Activated CD8-positive, alpha-beta T cell treated with anti-CD3 and anti-CD28 coated beads, Interleukin-2, amount 10 ng/mL, durations not matched to agents 7 days and 5 days (primary cell): ENCODE results near the gene IL17RD. TPM values are rescaled to one million over a fixed set of nuclear protein-coding genes. Genes with fewer than 3 reads are reported as not detected.

Experiments
- ATAC-seq: fragments of 150-1000 bp; cut with Tn5 transposase; one replicate; pipeline ENCODE4 v1.10.0; 2021; ENCODE audit warnings: moderate library complexity
- CTCF ChIA-PET: fragments of 350-600 bp; sonication (Branson Sonifier 250); formaldehyde crosslinking; loops from one replicate; lab custom pipeline; 2021; ENCODE audit warnings: antibody characterized with exemption; lab: Charles Lee
- POLR2A ChIA-PET: fragments of 350-600 bp; sonication (Branson Sonifier 250); formaldehyde crosslinking; loops from one replicate; lab custom pipeline; 2021; ENCODE audit warnings: antibody characterized with exemption; lab: Charles Lee
- DNase-seq: peaks from one replicate; pipeline ENCODE4 v3.0.0-alpha.2; 2020
- H3K27ac Mint-ChIP-seq: one replicate; pipeline ENCODE4 v1.8.0; 2021; ENCODE audit warnings: mild to moderate bottlenecking, mixed read lengths
- H3K27me3 Mint-ChIP-seq: one replicate; pipeline ENCODE4 v1.8.0; 2021; ENCODE audit warnings: low read depth, mixed read lengths
- H3K36me3 Mint-ChIP-seq: one replicate; pipeline ENCODE4 v1.8.0; 2021; ENCODE audit warnings: low read depth, mixed read lengths
- H3K4me1 Mint-ChIP-seq: one replicate; pipeline ENCODE4 v1.8.0; 2021; ENCODE audit warnings: low read depth, mixed read lengths
- H3K4me3 Mint-ChIP-seq: one replicate; pipeline ENCODE4 v1.8.0; 2021; ENCODE audit warnings: mild to moderate bottlenecking, mixed read lengths
- H3K9me3 Mint-ChIP-seq: one replicate; pipeline ENCODE4 v1.8.0; 2022; ENCODE audit warnings: mixed read lengths; ENCODE audit not compliant: insufficient read depth
- total RNA-seq, 2 experiments: library from RNA; stranded (reverse); gene quantifications; one replicate each; pipeline ENCODE4 v1.2.3, GENCODE V29; 2021

The IL17RD gene
- total RNA-seq, 2 experiments from 2014 or later, result not detected

DNA sequence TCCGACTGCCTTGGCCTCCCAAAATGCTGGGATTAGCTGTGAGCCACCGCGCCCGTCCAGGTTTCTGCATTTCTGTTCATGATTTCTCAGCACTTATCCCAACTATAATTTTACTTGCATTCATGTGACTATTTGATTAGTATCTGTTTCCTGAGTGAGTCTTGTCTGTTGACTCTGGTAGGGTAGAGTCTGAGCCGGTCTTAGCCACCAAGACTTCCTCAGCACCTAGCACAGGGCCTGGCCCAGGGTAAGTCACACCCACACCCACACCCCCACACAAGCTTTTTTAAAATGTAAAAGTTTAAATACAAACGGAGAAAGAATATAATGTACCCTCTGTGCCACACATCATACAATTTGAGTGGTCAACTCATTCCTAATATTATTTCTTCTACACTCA is 107.8 kb downstream of the IL17RD start:
- ATAC-seq (no peak), DNase-seq (no peak)
- H3K4me3 Mint-ChIP-seq, result no peak overlapping the region
- peaks cover 5% of the 10 kb centered on the region for H3K4me1 Mint-ChIP-seq
- H3K27ac Mint-ChIP-seq, result no peak overlapping the region
- no peaks in the 10 kb centered on the region for H3K36me3 Mint-ChIP-seq
- H3K9me3 Mint-ChIP-seq, result no peaks in the 10 kb centered on the region
- no peaks in the 10 kb centered on the region for H3K27me3 Mint-ChIP-seq
- POLR2A ChIA-PET, result no interaction called here
- CTCF ChIA-PET, result no interaction called here

DNA sequence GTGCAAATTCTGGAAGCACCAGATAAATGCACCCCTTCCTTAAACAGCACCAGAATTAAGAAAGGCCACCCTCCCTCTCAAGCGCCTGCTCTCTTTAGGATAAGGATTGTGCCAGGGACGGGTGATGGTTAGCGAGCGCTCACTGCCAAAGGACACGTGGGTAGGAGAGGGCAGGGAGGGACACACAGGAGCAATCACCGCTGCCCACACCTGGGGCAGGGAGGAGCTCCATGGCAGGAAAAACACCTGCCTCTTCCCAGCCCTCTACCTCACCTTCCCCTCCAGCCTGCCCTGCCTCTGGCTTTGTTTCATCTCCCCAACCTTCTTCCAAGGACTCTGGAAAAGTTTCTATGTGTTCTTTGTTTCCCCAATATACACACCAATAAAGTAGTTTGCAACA is 112.0 kb downstream of the IL17RD start:
- ChIA-PET POLR2A (no interaction called here), CTCF (no interaction called here)
- H3K27ac Mint-ChIP-seq, result no peak overlapping the region
- H3K36me3 Mint-ChIP-seq, result no peaks in the 10 kb centered on the region
- H3K4me1 Mint-ChIP-seq, result no peaks in the 10 kb centered on the region
- H3K9me3 Mint-ChIP-seq, result no peaks in the 10 kb centered on the region
- peaks cover 8% of the 10 kb centered on the region for H3K27me3 Mint-ChIP-seq
- no peak for ATAC-seq
- no peak overlapping the region for H3K4me3 Mint-ChIP-seq
- DNase-seq, result no peak

DNA sequence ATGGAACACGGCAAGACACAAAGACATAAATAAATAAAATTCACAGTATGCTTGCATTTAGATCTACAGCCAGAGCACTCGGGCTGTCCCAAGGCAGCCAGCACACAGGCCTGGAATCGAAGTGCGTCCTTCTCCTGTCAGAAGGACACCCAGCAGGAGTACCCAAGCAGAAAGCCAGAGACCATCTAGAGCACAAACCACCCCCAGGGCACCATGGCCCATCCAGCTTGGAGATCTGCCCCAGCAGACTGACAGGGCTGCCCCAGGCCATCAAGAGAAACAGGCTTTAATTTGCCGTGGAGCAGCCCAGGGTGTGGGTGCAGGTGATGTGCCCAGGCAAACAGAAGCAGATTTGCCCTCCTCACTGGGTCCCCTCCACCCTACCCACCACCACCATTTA is 112.5 kb downstream of the IL17RD start:
- CTCF ChIA-PET, result no interaction called here
- no peaks in the 10 kb centered on the region for H3K36me3 Mint-ChIP-seq
- ATAC-seq (no peak), DNase-seq (no peak)
- no peak overlapping the region for H3K27ac Mint-ChIP-seq
- H3K27me3 Mint-ChIP-seq, result peaks cover 13% of the 10 kb centered on the region
- no peak overlapping the region for H3K4me3 Mint-ChIP-seq
- POLR2A ChIA-PET, result no interaction called here
- H3K4me1 Mint-ChIP-seq, result no peaks in the 10 kb centered on the region
- no peaks in the 10 kb centered on the region for H3K9me3 Mint-ChIP-seq

DNA sequence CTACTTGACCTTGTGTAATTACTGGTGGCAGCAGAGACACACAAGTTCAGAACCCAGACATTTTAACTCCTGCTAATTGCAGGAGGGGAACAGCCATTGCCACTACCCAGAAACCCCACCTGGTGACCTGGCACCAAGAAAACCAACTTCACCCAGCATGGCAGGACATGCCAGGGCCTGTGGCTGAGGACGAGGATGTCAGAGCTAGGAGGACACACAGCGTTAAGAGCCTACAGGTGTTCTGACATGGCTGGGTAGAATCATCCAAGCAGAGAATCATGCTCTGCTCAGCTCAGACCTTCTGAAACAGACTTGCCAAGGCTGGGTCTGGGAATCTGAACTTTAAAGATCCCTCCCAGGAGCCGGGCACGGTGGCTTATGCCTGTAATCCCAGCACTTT is 116.4 kb downstream of the IL17RD start:
- peaks cover 14% of the 10 kb centered on the region for H3K27me3 Mint-ChIP-seq
- ChIA-PET CTCF (no interaction called here), POLR2A (no interaction called here)
- no peak for DNase-seq
- no peak overlapping the region for H3K4me3 Mint-ChIP-seq
- no peak overlapping the region for H3K27ac Mint-ChIP-seq
- H3K36me3 Mint-ChIP-seq, result no peaks in the 10 kb centered on the region
- H3K9me3 Mint-ChIP-seq, result no peaks in the 10 kb centered on the region
- no peaks in the 10 kb centered on the region for H3K4me1 Mint-ChIP-seq
- ATAC-seq, result no peak

DNA sequence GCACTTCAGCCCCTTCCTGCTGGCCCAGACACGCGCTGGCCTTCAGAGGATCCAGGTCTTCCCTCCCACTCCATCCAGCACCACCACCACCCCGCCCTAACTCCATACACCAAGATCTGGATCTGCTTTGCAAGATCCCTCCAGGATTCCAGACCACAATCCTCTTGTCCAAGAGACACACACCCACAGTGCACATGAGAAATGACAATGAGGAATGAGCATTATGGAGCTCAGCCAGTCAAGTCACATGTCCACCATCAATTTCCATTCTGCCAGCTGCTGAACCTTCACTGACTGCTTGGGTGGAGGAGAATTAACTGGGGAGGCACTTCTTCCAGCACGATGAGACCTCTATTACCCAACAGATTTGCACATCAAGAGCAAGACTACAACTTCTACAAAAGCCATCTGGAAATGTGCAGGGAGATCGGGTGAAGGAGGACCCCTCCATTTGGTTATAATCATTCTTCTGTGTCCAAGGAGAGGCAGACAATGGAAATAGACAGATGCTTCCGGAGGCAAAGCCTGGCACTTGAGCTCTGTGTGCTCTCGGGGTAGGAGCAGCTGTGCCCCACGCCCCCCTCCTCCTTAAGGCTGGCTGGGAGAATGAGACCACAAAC is 117.0 kb downstream of the IL17RD start:
- CTCF ChIA-PET, result no interaction called here
- no peak overlapping the region for H3K27ac Mint-ChIP-seq
- H3K9me3 Mint-ChIP-seq, result no peaks in the 10 kb centered on the region
- no peaks in the 10 kb centered on the region for H3K4me1 Mint-ChIP-seq
- ATAC-seq (no peak), DNase-seq (no peak)
- no peaks in the 10 kb centered on the region for H3K36me3 Mint-ChIP-seq
- POLR2A ChIA-PET, result no interaction called here
- no peak overlapping the region for H3K4me3 Mint-ChIP-seq
- peaks cover 14% of the 10 kb centered on the region for H3K27me3 Mint-ChIP-seq

DNA sequence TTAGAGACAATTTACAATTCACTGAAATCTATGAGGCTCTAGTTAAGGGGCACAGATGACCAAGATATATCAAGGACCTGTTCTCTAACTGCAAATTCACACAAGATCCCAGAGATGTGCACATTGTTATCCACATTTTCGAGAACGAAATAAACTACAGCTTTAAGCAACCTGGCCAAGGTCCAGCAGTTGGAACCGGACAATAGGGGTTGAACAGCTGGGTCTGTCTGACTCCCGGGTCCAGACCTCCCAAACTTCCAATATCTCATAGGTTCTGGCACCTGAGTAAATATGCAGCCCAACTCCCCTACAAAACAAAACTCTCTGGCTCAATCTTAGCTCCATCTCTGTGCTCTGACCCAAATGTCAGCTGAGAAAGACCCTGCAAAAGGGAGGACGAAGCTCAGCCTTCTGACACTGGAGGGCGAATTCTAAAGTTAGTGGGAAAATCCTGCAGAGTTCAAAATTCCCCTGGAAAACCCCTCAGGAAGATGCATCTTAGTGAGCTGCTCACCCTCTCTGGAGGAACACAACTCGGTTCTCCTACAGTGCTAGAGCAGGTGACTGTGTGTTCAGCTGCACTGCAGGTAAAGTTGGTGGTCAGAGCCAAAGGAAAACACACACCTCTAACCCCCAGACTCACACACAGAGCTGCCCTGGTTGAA is 118.9 kb downstream of the IL17RD start:
- CTCF ChIA-PET, result no interaction called here
- Mint-ChIP-seq H3K27me3 (peaks cover 19% of the 10 kb centered on the region), H3K4me3 (no peak overlapping the region), H3K9me3 (no peaks in the 10 kb centered on the region), H3K36me3 (no peaks in the 10 kb centered on the region), H3K27ac (no peak overlapping the region), H3K4me1 (no peaks in the 10 kb centered on the region)
- POLR2A ChIA-PET, result no interaction called here
- ATAC-seq (no peak), DNase-seq (no peak)

DNA sequence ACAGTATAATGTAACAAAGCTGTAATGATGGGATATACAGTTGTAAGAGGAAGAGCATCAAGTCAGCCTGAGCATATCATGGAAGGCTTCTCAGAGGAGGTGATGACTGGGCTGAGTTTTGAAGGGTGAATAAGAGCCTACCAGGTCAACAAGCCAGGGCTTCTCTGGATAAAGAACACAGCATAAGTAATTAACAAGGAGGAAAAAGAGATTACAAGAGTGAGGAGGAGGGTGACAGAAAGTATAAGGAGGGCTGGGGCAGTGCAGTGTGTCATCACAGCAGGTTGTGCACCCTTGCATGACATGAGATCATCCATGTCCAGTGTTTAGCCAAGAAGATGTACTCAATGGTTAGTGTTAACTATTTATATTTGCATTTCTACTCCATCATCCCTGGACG is 121.6 kb downstream of the IL17RD start:
- Mint-ChIP-seq H3K4me3 (no peak overlapping the region), H3K9me3 (no peaks in the 10 kb centered on the region), H3K36me3 (no peaks in the 10 kb centered on the region), H3K27me3 (peaks cover 25% of the 10 kb centered on the region), H3K4me1 (no peaks in the 10 kb centered on the region), H3K27ac (no peak overlapping the region)
- ATAC-seq, result no peak
- ChIA-PET POLR2A (no interaction called here), CTCF (no interaction called here)
- no peak for DNase-seq

DNA sequence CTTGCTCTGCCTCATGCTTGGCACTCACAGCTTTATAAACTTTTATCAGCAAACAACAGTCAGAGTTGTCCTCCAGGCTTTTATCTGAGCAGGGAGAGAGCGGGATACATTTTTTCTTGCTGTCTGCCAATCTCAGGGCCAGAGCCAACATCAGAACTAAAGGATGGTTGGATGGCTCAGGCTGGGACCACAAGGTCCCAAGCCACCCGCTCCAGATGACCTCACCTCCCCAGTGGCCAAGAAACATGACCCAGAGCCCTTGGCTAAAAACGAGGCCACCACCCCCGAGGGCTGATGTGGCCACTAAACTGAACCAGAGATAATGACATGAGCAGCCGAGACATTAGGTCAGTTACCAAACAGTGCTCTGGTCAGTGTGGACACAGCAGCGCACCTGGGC is 123.5 kb downstream of the IL17RD start:
- no peak for DNase-seq
- CTCF ChIA-PET, result interaction anchor here (1.3 kb wide), 1 partner anchor 53 kb away, joined by 3 read pairs; no protein-coding TSS in a partner anchor
- POLR2A ChIA-PET, result no interaction called here
- H3K36me3 Mint-ChIP-seq, result no peaks in the 10 kb centered on the region
- ATAC-seq, result no peak
- peaks cover 18% of the 10 kb centered on the region for H3K27me3 Mint-ChIP-seq
- no peaks in the 10 kb centered on the region for H3K9me3 Mint-ChIP-seq
- H3K4me1 Mint-ChIP-seq, result no peaks in the 10 kb centered on the region
- H3K27ac Mint-ChIP-seq, result no peak overlapping the region
- no peak overlapping the region for H3K4me3 Mint-ChIP-seq

Other genes with a start within 250 kb of the IL17RD start
- gene SPATA12, start 104.7 kb downstream of the IL17RD start, total RNA-seq, result not detected
- gene HESX1, start 34.6 kb upstream of the IL17RD start, total RNA-seq, result under 1 TPM; 0.37 to 0.68 TPM
- gene APPL1, start 62.4 kb upstream of the IL17RD start, total RNA-seq, result 10 to 100 TPM; 36.6 to 37.3 TPM
- gene ASB14, start 127.3 kb upstream of the IL17RD start, total RNA-seq, result not detected